HG02973 (cell line): Measurements from ENCODE around the gene APOC1.
A peak's percentile ranks its signal among the peaks of the same experiment; 100 is the strongest.
"Not testable (repeated sequence)": the region's sequence is repeated elsewhere in the genome, so short reads cannot be mapped to it uniquely, and the experiment has no call there.

ENCODE experiments used
- ATAC-seq: cut with Tn5 transposase; IDR thresholded peaks from one replicate; pipeline ENCODE4 v1.9.1; 2021; ENCODE audit warnings: moderate library complexity; ENCODE audit not compliant: unreplicated experiment

Gene APOC1

DNA sequence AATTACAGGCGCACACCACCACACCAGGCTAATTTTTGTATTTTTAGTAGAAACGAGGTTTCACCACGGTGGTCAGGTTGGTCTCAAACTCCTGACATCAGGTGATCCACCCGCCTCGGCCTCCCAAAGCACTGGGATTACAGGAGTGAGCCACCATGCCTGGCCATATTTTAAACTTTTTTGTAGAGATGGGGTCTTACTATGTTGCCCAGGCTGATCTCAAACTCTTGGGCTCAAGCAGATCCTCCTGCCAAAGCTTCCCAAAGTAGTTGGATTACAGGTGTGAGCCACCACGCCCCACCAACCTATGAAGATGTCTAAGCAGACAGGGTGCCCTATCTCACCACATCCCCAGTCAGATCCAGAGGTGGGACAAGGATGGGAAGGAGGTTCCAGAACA, 2.5 kb upstream of the APOC1 start:
- ATAC-seq = not testable (repeated sequence)

DNA sequence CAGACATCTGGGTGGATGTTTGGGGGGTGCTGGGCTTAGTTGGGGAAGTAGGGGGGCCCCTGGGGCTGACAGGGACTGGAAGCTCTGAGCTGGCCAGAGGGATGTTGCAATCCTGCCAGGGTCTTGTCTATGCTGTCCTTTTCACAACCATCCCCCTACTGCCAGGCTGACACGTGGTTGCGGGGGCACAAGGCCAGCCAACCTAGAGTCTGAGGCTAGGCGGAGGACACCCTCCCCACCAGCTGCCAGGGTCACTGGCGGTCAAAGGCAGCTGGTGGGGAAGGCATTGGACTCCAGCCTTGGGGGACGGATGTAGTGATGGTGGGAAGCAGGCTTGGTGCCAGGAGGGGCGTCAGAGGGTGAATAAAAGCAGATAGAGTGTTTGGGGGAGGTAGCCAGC, 1.6 kb upstream of the APOC1 start:
- no peak for ATAC-seq

DNA sequence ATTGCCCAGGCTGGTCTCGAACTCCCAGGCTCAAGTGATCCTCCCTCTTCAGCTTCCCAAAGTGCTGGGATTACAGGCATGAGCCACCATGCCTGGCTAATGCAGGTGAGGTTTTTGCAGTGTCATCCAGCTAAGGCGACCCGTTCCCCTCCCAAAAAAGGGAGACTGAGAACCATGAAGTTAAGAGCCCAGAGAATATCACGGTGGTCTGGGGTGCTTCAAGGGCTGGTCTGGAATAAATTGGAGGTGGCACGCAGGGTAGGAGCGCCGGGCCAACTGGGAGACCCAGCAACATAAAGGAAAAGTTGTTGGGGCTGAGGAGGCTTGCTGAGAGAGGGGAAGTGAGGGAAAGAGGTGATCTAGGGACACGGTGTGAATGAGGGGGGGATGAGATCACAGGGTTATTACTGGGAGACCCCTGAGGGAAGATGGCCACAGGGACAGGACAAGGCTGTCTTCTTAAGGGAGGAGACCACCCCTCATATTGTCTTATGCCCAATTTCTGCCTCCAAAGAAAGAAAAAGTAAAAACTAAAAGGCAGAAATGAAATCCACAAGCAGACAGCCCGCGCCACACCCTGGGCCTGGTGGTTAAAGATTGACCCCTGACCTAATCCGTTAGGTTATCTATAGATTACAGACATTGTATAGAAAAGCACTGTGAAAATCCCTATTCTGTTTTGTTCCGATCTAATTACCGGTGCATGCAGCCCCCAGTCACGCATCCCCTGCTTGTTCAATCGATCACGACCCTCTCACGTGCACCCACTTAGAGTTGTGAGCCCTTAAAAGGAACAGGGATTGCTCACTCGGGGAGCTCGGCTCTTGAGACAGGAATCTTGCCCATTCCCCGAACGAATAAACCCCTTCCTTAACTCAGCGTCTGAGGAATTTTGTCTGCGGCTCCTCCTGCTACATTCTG, 636 bp upstream of the APOC1 start:
- not testable (repeated sequence) for ATAC-seq

DNA sequence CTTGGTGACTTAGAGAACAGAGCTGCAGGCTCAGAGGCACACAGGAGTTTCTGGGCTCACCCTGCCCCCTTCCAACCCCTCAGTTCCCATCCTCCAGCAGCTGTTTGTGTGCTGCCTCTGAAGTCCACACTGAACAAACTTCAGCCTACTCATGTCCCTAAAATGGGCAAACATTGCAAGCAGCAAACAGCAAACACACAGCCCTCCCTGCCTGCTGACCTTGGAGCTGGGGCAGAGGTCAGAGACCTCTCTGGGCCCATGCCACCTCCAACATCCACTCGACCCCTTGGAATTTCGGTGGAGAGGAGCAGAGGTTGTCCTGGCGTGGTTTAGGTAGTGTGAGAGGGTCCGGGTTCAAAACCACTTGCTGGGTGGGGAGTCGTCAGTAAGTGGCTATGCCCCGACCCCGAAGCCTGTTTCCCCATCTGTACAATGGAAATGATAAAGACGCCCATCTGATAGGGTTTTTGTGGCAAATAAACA, 9.9 kb downstream of the APOC1 start:
- ATAC-seq = no peak

DNA sequence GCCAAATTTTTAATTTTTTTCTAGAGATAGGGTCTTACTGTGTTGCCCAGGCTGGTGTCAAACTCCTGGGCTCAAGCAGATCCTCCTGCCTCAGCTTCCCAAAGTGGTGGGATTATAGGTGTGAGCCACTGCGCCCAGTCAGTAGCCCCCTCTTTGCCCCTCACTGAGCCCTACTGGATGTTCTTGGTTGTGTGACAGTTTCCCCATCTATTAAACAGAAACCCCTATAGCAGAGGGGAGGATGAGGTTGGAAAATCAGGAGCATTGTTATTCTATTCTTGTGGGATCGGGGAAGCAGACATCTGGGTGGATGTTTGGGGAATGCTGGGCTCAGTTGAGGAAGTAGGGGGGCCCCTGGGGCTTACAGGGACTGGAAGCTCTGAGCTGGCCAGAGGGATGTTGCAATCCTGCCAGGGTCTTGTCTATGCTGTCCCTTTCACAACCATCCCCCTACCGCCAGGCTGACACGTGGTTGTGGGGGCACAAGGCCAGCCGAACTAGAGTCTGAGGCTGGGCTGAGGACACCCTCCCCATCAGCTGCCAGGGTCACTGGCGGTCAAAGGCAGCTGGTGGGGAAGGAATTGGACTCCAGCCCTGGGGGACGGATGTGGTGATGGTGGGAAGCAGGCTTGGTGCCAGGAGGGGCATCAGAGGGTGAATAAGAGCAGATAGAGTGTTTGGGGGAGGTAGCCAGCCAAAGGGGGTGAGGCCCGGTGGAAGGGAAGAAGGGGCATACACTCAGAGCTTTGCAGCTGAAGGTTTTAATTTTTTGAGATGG, 10.9 kb downstream of the APOC1 start:
- ATAC-seq = no peak

DNA sequence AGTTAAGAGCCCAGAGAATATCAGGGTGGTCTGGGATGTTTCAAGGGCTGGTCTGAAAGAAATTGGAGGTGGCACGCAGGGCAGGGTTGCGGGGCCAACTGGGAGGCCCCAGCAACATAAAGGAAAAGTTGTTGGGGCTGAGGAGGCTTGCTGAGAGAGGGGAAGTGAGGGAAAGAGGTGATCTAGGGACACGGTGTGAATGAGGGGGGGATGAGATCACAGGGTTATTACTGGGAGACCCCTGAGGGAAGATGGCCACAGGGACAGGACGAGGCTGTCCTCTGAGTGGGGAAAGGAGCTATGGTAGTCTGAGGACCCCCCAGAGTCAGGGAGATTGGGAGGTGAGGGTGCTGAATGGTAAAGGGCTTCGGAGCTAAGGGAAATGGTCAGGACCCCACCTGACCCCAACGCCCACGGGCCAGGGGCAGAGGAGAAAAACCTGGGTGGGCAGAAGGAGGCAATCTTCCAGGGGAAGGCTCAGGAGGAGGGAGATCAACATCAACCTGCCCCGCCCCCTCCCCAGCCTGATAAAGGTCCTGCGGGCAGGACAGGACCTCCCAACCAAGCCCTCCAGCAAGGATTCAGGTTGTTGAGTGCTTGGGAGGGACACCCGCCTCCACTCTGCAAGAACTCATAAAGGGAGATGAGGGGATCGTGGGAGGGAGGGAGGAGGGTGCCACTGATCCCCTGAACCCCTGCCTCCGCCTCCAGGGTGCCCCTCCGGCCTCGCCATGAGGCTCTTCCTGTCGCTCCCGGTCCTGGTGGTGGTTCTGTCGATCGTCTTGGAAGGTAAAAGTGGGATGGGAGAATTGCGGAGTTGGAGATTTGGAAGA, 12.1 kb downstream of the APOC1 start:
- not testable (repeated sequence) for ATAC-seq

DNA sequence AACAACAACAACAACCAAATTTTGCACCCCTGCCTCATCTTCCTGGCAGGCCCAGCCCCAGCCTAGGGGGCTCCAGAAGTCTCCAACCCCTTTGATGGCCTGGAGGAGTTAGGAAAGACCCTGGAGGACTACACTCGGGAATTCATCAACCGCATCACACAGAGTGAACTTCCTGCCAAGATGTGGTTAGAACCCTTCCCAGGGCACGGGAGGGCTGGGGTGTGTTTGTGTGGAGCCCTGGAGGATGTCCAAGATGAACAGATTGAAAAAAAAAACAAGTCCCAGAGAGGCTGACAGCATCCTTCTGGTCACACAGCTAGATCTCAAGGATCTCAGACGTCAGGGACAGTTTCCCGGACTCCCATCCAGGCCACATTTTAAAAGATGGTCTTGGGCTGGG, 13.3 kb downstream of the APOC1 start:
- ATAC-seq = no peak

DNA sequence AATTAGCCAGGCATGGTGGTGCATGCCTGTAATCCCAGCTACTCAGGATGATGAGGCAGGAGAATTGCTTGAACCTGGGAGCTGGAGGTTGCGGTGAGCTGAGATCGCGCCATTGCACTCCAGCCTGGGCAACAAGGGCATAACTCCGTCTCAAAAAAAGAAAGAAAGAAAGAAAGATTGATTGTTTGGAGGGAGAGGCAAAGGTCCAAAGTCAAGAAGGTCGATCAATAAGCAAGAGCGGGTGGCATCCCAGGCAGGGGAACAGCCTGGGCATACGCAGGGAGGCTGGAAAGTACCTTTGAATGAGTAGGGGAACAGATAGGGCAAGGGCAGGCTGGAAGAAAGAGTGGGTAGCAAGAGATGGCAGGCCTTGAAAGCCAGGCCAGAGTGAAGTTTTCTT, 15.7 kb downstream of the APOC1 start:
- no peak for ATAC-seq

DNA sequence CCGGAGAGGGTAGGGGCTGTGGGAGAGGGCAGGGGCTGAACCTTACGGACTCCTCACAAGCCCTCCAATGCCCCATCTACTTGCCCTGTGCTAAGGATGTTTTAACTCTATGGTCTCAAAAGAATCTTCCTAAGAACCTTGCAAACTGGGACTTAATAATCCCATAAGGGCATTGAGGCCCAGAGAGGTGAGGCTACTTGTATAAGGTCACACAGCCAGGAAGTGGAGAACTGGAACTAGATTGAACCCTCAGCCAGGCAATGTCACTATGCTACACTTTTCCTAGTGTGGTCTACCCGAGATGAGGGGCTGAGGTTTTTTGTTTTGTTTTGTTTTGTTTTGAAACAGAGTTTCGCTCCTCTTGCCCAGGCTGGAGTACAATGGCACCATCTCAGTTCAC, 17.1 kb downstream of the APOC1 start:
- ATAC-seq = no peak

DNA sequence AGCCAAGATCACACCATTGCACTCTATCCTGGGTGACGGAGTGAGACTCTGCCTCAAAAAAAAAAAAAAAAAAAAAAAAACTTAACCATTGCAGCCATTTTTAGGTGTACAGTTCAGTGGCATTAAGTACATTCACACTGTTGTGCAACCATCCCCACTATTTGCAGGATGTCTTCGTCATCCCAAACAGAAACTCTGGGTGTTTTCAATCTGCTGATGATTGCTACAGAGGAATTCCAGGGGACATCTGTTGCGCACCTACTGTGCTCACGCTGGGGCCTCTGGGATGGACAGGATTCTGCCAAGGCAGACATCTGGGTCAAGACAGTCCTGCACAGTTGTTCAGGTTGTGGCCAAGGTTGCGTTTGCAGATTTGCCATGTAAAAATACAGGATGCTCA, 25.3 kb downstream of the APOC1 start:
- ATAC-seq = no peak

DNA sequence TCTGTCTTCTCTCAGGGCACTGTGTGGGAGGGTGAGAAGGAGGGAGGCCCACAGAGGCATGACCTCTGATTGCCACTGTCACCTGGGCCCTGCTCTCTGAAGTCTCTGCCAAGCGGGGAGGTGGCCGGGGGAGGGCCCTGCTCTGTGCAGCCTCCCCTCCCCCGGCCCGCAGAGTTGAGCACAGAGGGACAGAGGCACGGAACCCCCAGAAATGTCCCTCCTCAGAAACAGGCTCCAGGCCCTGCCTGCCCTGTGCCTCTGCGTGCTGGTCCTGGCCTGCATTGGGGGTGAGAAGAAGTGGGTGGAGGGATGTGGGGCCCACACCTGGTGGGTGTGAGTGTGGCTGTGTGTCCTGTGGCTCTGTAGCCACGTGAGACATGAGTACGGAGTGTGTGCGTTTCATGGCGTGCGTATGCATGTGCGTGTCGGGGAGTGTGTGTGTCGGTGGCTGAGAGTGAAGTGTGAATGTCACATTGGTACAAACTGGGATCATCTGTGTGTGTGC, 27.7 kb downstream of the APOC1 start, which contains the start of gene APOC4:
APOC4 (plus strand) TSS at position 171 of the 505 bp plus-strand sequence; CDS start at position 212, 41 bp downstream.
- ATAC-seq = no peak

DNA sequence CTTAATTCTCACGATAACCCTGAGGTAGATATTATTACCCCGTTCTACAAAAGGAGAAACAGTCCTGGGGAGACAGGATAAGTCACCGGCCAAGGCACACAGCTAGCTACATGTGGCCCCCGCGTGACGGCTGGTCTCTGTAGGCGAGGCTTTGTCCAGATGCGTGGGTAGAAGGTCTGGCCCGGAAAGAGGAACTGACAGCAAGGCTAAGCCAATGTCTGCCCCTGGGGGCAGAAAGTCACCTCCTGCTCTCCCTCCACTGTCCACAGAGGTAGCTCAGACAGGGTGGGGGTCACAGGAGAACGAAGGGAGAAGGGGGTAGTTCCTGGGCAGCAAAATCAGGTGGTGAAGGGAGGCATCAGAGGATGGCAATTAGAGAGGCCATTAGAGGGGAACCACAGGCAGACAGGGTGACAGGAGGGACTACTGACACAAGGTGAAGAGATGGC, 29.4 kb downstream of the APOC1 start:
- peak; percentile 76 for ATAC-seq

DNA sequence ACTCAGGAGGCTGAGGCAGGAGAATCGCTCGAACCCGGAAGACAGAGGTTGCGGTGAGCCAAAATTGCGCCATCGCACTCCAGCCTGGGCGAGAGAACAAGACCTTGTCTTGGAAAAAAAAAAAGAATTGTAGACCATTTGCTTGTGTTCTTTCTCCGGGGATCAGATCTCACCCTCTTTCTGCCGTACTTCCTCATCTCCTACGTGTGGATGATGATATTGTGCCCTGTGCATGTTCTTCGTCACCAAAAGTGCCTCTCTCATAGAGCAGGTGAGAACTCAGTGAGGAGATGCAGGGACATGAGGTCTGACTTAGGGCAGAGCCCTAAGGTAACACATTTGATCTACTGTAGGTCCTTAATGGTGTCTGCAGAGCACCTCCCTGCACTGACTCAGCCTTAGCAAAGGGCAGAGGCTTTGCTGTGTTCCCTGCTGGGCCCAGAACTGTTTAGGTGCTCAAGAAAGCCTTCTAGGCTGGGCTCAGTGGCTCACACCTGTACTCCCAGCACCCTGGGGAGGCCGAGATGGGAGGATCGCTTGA, 32.7 kb downstream of the APOC1 start:
- ATAC-seq = no peak

DNA sequence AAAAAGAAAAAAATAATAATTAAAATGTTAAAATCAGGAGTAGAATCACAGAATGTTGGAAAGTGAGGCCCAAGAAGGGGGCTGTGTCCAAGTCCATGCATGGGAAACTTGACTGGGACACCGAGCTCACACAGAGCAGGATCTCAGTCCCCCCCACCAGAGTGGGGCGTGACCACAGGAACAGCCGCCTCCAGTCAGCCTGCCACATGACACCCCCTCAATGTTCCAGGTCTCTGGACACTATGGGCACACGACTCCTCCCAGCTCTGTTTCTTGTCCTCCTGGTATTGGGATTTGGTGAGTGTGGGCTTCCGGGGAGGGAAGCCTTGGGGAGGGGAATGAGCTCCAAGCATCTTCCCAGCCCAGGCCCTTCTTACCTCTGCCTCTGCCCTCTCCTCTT, 33.8 kb downstream of the APOC1 start:
- no peak for ATAC-seq

DNA sequence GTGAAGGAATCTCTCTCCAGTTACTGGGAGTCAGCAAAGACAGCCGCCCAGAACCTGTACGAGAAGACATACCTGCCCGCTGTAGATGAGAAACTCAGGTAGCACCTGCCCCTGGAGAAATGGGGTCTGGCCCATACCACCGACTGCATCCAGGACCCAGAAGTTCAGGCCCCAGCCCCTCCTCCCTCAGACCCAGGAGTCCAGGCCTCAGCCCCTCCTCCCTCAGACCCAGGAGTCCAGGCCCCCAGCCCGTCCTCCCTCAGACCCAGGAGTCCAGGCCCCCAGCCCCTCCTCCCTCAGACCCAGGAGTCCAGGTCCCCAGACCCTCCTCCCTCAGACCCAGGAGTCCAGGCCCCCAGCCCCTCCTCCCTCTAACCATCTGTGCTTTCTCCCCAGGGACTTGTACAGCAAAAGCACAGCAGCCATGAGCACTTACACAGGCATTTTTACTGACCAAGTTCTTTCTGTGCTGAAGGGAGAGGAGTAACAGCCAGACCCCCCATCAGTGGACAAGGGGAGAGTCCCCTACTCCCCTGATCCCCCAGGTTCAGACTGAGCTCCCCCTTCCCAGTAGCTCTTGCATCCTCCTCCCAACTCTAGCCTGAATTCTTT, 34.5 kb downstream of the APOC1 start:
- no peak for ATAC-seq

DNA sequence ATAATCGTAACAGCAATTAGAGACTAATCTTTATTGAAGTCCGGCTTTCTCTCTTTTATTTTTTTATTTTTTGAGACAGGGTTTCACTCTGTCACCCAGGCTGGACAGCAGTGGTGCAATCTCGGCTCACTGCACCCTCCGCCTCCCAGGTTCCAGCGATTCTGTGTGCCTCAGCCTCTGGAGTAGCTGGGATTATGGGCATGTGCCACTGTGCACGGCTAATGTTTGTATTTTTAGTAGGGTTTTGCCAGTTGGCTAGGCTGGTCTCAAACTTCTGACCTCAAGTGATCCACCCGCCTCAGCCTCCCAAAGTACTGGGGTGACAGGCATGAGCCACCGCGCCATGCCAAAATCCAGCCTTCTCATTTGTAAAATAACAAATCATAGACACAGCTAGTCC, 35.1 kb downstream of the APOC1 start:
- ATAC-seq = no peak

DNA sequence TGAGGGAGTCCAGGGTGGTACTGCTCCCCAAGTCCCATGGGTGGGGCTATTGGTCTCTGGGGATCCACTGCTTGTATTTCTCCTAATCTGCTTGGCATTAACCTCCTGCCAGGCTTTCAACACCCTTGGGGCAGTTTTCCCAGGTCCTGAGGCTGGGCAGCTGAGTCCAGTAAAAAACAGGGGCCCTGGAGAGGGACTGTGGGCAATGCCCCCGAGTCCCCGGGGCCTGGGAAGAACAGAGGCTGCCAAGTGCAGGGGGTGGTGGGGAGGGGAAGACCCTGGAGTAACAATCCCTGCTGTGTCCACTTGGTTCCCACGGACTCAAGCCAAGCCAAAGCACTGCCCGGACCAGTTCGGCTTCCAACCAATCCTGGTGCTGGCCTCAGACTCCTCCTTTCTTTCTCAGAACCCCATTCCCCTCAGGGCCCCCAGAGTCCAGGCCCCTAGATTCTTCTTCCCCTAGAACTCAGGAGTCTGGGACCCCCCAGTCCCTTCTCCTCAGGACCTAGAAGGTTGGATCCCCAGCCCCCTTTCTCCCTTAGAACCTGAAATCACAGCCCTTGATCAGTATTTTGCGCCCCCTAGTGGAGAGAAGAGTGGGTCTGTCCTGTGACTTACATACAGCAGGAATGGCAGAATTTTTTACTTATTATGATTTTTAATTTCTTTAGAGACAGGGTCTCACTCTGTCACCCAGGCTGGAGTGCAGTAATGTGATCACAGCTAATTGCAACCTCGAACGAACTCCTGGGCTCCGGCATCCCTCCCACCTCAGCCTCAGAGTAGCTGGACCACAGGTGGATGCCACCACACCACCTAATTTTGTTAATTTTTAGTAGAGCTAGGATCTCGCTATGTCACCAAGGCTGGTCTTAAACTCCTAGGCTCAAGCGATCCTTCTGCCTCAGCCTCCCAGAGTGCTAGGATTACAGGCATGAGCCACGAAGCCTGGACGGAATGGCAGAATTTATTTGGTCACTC, 37.1 kb downstream of the APOC1 start:
- no peak for ATAC-seq

DNA sequence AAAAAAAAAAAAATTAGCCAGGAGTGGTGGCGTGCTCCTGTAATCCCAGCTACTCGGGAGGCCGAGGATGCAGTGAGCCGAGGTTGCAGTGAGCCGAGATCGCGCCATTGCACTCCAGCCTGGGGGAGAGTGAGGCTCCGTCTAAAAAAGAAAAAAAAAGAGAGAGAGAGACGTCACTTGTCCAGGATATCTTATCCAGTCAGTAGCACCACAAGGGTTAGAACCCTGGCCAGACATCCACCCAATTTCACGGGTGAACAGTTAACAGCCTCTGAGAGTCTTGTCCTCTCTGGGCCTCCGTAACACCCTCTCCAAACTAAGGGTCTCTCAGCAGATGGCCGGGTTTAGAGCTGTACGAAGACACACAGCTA, 39.9 kb downstream of the APOC1 start:
- ATAC-seq = peak; percentile 1
